Amniotic epithelial cell (primary cell): Measurements from ENCODE around the gene RNF34.

Source experiments
- DNase-seq: peaks from one replicate; pipeline ENCODE4 v3.0.0-alpha.2; 2010; ENCODE audit warnings: low read depth

Gene RNF34

DNA sequence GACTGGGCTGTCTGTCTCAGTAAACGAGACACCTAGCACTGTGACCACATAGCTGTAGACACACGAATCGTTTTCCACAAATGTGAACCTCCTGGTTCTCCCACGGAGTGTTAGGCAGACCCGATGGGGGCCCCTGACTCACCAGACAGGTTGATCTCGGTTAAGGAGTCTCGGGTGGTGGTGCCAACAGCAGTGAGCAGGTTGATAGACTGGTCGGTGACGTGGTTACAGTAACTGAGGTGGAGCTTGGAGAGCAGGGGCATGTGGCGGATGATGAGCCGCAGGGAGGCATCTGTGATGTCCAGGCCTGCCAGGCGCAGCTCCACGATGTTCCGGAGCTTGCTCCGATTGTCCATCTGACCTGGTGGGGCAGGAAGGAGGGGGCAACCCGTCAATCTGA lies 39.8 kb downstream of the RNF34 start:
- no peak for DNase-seq

DNA sequence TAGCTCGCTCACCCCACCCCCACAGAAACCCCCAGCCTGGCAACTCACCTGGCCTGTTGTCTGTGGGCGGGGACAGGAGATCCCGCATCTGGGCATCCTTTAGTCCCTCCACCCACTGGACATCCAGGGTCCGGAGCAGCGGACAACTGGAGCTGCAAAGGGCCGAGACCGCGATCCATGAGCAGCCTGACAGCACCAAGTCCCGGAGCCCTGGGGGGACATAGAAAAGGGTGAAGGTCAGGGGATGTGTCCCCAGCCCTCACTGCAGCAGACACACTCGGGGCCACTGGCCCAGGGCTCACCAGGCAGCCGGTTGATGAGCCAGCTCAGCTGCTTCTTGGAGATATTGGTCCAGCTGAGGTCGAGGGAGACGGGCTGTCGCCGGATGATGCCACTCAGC lies 40.9 kb downstream of the RNF34 start:
- no peak for DNase-seq

DNA sequence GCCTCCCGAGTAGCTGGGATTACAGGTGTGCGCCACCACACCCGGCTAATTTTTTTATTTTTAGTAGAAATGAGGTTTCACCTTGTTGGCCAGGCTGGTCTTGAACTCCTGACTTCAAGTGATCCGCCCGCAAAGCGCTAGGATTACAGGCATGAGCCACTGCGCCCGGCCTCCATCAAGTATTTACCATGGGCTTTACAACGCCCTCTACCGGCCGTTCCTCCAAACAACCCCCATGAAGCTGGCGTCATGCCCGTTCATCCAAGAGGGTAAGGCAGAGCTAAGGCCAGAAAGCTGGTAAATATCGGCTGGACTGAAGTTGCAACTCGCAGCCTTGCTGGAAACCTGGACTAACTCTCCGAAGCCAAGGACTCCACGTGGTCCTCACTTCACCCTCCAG lies 41.6 kb downstream of the RNF34 start:
- no peak for DNase-seq

DNA sequence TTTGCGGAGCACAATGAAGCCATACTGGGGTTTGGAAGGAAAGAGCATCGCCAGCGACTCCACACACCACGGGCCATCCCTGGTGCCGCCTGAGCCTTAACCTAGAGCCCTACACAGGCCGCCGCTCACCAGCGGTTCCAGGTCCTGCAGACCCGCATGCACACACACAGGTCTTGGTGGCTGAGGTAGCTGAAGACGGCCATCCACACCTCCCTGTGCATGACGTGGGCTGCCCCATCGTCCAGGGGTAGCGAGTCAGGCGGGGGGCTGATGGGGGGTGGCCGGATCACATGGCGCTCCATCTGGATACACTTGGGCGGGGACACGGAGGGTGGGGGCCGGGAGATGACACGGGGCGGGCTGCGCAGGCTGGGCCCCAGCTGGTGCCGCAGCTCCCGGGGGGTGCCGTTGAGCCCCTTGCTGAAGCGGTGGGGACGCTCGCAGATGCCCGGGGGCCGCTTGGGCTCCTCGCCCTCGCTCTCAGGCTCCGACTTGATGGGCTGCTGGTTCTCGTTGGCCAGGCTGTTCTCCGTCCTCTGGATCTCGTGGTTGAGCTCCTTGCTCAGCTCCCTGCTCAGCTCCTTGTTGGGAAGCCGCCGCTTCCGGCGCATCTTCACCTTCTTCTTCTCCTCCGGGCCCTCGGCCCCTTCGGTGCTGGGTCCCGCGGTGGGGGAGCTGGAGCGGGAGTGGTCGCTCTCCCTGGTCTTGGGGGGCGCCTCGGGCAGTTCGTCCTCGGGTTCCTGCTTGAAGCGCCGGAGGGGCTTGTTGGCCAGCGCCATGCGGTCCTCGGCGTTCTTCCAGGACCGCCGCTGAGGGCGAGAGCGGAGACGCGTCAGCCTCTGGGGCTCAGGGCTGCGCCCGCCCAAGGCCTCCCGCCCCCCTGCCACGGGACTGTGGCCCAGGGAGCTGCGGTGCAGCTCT lies 42.4 kb downstream of the RNF34 start:
- DNase-seq: no peak

DNA sequence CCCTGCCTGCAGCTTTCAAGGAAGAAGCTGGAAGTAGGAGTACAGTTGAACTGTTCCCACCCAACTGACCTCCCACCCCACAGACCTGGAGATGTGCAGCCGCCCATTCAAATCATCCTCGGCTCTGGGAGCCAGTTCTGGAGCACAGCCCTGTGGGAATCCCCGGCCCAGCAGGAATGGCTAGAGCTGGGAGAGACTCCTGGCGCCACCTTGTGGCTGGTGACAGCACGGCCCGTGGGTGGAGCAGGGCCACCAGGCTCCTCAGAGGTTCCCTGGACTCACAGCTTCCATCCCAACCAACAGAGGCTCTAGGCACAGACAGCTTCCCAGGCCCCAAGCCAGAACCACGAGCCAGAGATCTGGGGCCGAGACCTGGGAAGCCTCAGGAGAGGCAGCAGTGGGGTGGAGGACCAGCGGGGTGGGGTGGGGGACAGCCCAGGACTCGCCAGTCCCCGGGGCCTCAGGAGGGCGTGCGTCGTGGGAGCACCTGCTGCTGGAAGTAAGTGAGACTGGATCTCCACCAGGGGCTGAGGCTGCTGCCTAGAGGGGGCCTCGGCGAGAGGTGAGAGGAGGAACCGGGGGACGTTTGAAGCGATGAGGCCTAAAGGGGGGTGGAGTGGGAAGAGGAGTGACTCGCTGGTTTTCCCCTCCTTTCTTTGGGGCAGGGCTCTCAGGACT lies 43.4 kb downstream of the RNF34 start:
- DNase-seq: peak; percentile 55

DNA sequence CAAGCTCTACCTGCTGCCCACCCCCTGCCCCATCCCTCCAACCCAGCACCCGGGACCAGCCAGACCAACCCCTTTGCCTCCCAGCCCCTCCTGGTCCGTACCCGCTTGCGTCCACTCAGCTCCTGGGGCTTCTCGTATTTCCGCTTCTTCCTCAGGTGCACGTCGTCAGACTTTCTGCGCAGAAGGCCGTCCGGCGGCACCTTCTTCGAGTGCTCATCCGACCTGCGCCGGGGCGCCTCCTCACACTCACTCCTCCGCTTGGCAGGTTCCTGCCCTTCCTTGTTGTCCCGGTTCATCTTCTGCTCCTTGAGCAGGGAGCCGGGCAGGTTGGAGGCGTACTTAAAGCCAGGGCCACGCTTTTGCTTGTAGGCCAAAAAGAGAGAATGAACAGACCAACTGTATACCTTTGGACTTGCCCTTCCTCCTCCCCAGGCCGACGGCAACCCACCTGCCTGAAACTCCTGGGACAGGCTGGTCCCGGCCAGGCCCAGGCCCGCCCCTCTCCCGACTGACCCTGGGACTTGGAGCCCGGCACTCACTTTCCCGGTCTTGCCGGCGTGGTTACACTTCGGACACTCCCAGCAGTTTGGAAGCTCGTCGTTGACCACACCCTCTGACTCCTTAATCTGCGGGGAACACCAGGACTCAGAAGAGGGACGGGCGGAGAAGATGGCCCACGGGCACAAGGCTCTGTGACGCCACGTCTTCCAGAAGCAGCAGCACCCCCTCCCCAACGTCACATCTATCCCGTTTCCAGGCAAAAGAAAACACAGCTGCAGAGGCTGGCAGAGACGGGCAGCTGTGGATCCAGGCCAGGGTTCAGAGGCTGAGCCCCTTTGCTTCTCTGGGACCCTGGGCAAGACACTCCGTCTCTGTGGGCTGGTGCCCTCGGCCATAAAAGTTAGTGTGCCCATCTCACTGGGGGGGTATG lies 44.3 kb downstream of the RNF34 start:
- DNase-seq: no peak

DNA sequence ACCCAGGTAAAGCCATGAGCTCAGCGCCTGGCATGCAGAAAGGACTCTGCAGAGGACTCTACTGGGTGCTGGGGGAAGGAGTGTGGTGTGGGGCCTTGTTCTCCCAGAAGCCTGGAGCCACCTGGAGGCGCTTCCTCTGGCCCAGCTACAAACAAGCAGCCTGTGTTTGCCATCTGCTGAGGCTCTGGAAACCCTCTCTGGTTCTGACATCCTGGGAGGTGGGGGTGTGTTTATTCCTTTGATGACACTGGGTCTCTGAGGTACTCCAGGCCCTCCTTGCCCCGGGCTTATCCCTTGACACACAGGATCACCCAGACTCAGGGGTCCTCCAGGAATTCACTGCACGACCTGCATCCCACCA lies 44.9 kb downstream of the RNF34 start:
- DNase-seq: no peak

DNA sequence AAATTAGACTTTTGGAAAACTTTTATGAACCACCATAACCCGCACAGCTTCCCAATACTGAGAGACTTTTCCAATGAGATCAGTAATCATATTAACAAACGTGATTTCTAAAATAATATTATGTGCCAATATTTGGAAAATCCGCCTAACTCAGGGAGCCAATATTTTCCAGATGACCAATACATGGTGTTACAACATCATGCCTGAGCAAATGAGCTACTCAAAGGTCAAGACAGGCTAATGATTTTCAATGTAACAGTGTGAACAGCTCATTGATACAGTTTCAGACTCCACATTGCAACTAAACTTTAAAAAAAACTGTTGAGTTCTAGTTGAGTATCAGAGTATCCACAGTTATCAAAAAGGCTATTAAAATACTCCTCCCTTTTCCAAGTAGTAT lies 46.8 kb downstream of the RNF34 start:
- no peak for DNase-seq

DNA sequence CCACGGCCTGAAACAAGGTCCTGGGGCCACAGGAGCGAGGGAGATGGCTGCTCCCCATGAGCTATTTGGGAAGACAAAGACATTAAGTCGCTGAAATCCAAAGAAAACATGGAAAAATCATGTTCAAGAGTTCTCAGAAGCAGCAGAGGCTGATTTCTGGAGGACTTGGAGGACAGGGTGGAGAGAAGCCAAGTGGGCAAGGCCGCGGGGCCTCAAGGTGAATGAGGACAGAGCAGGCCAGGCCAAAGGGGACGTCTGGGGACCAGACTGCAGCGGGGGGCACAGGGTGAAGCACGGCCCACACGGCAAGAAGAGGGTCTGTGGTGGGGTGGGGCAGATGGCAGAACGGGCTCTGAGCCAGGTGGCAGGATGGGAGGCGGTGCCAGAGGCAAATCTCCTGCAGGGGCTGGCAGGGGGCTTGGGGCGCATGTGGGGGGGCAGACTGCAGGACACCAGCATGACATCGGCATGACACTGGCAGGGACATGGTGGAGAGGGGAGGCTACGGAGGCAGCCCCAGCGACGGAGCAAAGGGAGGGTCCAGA lies 48.9 kb downstream of the RNF34 start:
- DNase-seq: no peak

DNA sequence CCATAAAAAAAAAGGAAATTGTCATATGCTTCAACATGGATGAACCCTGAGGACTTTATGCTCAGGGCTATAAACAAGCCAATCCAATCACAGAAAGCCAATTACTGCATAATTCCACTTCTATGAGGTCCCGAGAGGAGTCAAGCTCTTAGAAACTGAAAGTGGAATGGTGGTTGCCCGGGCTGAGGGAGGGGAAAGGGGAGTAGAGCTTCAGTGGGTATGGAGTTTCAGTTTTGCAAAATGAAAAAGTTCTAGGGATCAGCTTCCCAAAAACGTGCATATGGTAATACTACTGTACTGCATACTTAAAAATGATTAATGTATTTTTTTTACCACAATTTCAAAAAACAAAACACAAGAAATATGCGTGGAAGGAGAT lies 52.0 kb downstream of the RNF34 start:
- DNase-seq: no peak

DNA sequence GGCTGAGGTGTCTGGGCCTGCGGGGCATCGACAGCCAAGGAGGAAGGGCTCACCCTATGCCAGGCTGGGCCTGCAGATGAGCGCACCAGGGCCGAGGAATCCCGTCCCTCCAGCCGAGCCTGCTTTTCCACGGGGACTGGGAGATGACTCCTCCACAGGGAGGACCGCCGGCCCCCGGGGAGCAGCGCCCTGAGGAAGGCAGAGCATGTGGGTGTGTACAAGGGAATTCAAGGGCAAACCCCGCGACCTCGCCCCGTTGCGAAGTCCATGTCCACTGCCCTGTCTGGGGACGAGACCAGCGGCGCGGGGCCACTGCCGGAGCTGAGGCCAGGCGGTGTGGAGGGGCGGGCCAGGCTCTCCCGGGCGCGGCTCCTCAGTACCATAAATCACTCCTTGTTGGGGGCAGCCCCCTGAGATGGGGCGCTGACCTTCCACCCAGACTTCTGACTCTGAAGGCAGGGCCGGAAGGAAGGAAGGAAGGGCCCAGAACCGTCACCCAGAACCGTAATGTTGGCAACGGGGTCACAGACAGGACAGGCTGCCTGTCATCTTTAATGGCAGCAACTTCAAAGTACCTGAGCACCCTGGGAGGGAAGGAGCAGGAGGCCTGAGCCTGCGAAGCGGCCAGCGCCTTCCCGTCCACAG lies 52.5 kb downstream of the RNF34 start:
- no peak for DNase-seq

DNA sequence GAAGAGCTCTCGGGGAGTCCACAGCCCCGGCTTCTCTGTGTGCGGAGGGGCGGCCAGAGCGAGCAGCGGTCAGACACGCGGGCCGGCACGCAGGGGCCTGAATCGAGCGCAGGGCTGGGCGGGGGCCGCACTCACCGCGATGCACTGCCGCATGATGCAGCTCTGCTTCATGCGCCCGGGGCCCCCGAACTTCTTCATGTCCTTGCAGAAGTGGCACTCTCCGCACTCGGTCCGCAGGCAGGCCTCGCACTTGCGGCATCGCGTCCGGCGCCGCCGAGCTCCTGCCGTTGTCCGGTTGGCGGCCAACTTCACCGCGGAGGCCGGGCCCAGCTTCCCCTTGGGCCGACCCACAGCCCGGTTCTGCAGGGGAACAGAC lies 53.1 kb downstream of the RNF34 start:
- DNase-seq: no peak

DNA sequence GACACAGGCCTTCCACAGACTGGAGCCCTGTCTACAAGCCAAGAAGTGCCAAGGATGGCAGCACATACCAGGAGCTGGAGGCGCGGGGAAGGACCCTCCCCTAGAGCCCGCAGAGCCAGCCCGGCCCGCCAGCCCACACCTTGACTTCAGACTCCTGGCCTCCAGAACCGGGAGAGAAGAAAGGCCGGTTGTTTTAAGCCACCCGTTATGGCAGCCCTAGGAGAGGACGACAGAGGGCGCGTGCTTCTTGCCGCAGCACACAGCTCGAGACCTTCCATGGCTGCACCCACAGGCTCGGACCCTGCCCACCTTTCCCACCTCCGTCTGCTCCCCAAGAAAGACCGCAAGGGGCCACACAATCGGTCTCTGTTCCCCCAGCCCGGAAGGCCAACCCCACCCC lies 53.7 kb downstream of the RNF34 start:
- no peak for DNase-seq

DNA sequence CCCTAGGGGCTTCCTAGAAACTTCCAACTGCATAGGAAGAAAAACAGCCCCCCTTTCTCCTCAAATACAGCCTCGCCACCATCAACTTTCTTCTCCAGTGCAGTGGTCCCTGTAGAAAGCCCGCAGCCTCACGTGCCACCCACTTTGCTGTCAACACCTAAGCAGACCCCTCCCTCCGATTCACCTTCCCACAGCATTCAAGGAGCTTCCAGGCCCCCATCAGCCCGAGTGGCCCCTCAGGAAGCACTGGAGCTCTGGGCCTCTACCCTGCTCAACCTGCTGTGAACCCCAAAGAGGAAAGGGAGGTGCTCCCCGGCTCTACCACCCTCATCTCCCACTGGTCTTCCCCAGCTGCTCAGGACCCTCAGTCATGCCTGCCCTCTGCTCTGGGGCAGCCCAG lies 55.0 kb downstream of the RNF34 start:
- no peak for DNase-seq

DNA sequence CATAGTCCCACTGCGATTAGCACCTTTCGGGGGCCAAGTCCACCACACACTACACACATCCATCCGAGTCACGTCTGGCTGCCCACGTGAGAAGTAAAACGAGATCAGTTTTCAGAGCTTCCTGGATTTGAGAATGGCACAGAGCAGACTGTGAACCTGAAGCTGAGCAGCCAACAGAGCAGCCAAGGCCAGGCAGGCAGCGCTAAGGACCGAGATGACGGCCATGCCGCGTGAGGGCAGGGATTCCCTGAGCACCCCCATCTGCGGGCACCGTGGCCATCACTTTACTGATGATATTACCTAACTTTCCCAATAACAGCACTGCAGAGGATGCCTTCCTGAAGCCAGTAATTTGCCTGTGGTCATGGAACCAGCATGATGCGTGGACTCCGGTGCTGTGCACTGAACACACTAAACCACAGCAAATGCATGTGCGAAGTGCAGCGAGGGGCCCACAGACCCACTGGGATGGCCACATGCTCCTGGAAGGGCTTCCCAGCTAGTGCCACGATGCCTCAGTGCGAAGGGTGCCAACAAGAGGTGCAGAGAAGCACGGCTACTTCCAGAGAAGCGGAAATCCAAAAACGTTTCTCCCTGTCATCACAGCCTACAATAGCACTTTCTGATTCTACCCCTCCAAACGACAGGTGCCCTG lies 56.0 kb downstream of the RNF34 start:
- DNase-seq: no peak

DNA sequence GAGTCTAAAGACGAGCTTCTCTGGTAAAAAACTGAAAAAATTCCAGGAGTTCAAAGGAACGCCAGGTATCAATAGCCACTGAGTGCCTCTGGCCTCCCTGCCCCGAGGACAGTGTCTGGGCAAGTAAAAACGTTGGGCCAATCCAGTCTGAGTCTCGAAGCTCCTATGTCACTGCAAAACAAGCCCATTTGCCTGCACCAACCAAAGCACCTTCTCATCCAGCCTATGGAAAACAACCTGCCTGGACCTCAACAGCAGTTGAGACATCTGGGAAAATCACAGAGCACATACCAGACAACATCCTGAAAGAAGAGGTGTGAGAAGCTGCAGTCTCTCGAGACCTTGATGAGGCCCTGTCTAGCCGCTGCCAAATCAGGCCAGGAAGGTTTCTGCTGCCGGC lies 56.6 kb downstream of the RNF34 start:
- no peak for DNase-seq

DNA sequence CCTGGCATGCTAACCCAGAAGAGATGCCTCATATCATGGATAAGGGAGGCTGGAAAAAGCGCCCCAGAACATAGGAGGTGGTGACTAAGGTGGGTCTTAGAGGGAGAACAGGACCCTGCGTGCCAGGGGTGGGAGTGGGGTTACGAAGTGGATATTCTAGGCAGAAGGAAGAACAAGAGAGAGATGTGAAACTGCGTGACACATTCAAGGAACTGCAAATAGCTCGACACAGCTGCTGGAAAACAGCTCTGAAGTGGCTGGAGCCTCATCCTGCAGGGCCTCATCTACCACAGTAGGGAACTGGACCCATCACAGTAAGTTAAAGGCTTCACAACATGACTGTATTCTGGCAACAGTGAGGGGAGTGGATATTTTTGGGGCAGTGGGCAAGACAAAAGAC lies 61.1 kb downstream of the RNF34 start:
- DNase-seq: no peak

DNA sequence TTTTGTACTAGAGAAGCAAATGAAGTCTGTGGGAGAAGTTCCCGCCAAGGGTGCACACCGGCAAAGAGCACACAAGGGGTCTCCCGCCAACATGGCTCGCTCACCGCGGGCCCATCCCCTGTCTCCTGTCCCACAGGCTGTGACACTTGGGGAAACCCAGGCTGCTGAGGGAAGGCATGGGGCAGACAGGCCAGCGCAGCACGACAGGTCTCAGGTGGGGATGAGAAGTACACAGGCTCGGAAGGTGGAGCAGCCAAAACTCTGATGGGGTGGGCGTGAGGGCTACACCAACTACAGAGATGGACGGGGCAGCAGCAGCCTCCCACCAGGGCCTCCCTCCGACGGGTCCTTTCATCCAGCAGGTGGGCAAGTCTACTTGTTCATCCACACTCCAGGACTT lies 64.4 kb downstream of the RNF34 start:
- DNase-seq: no peak

DNA sequence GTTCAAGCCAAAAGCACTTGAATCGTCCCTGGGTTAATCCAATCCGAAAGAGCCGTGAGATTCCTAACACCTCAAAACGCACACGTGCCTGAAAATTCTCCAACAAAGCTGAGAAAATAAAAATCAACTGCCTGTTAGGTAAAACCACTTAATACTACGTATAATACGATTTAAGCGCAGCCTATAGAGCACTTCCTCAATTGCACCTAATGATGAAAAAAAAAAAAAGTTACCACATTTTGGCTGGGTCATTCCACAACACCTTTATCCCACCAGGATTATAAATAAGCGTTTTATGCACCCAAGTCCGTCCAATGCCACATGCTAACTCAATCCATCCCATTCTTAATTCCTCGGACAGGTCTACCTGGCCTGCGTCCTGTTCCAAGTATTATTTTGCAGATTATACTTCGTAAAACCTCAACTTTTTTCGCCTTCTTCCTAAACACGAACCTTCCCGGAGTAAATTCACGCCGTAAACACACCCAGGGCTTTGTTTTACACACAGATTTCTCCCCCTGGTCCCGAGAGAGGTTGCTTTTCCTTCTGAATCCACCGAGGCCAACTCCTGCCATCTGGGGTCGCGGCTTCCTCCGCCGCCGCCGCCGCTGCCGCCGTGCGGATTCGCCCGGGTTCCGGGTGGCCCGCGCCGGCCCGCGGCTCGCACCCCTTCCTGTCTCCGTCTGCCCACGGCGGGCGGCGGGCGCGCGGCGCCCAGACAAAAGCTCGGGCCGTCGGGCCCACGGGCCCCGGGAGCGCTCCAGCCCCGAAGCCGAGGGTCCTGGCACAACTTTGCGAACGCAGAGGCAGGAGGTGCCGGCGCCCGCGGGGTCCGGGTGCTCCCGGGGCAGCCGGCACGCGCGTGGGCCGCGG lies 66.2 kb downstream of the RNF34 start:
- no peak for DNase-seq
